NCI-H187 (cell line): ENCODE data around the gene ATP13A1.

ENCODE experiments used
- DNase-seq, 2 experiments: peaks; one replicate each; lab custom pipeline; 2025; lab: John Stamatoyannopoulos, UW

ATP13A1 gene

GRCh38 chr19:19662871-19663255 is 613 bp downstream of the ATP13A1 start:
- DNase-seq = no peak

GRCh38 chr19:19662344-19662743 is 1.1 kb downstream of the ATP13A1 start:
- DNase-seq = no peak

GRCh38 chr19:19661675-19662251 is 1.7 kb downstream of the ATP13A1 start:
- DNase-seq = no peak

GRCh38 chr19:19661141-19661674 is 2.3 kb downstream of the ATP13A1 start:
- no peak for DNase-seq

- no peak for DNase-seq
These were observed 3.7 kb downstream of the ATP13A1 start for GRCh38 chr19:19659646-19660245.

GRCh38 chr19:19657397-19657783 is 6.1 kb downstream of the ATP13A1 start:
- no peak for DNase-seq

- no peak for DNase-seq
These were observed 6.8 kb downstream of the ATP13A1 start for GRCh38 chr19:19656451-19657396.

GRCh38 chr19:19655641-19656343 is 7.7 kb downstream of the ATP13A1 start:
- no peak for DNase-seq

- no peak for DNase-seq
These were observed 8.4 kb downstream of the ATP13A1 start for GRCh38 chr19:19655051-19655594.

- DNase-seq = no peak
These were observed 9.0 kb downstream of the ATP13A1 start for GRCh38 chr19:19654441-19654840.

GRCh38 chr19:19653597-19654147 is 9.8 kb downstream of the ATP13A1 start:
- DNase-seq = no peak

GRCh38 chr19:19652482-19653295 is 10.8 kb downstream of the ATP13A1 start:
- DNase-seq = no peak

- no peak for DNase-seq
These were observed 12.4 kb downstream of the ATP13A1 start for GRCh38 chr19:19651076-19651475.

GRCh38 chr19:19650331-19650730 is 13.1 kb downstream of the ATP13A1 start:
- no peak for DNase-seq

GRCh38 chr19:19649580-19649995 is 13.9 kb downstream of the ATP13A1 start:
- DNase-seq = no peak

GRCh38 chr19:19649155-19649554 is 14.3 kb downstream of the ATP13A1 start:
- DNase-seq = no peak

- DNase-seq = no peak
These were observed 16.2 kb downstream of the ATP13A1 start for GRCh38 chr19:19647037-19647835.

GRCh38 chr19:19645233-19645870 is 18.1 kb downstream of the ATP13A1 start:
- no peak for DNase-seq

- no peak for DNase-seq
These were observed 19.5 kb downstream of the ATP13A1 start for GRCh38 chr19:19644054-19644388.
